Pons (tissue), 1 donor: ENCODE measurements around the gene GZMM.

Source experiments
- DNase-seq: peaks from one replicate; pipeline ENCODE4 v3.0.0-alpha.2; 2016; ENCODE audit warnings: low spot score

GZMM gene

DNA sequence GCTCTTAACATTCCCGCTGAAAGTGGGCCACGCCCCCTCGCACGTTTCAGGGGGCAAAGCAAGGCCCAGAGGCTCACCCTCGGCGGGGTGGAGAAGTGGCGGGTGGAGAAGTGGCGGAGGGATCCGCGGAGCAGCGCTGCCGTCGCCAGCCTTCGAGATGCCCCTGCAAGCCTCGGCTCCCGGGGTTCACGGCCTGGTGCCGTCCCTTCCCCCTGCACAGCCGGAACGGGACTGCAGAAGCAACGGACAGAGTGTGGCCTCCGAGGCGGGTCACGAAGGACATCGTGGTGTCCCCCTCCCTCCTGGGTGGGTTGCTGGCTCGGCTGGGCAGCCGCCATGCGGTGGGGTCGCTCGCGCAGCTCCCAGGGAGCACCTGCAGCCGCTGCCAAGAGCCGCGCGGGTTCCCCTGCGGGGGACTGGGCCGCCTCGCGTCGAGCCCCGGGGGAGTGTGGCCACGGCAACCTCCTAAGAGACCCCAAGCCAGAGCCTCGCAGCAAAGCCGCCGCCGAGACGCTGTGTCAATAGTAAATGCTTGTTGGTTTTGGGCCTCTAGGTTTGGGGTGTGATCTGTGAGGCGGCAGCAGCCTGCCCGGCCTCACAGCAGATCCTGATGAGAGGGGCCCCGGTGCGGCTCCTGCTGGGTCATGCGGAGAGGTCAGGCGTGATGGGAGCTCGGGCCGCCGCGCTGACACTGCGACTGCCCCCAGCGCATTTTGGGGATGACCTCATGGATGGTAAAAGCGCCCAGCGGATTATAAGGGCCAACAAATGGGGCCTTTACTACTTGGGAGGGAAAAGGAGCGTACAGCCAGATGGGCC lies 31.1 kb upstream of the GZMM start:
- no peak for DNase-seq

DNA sequence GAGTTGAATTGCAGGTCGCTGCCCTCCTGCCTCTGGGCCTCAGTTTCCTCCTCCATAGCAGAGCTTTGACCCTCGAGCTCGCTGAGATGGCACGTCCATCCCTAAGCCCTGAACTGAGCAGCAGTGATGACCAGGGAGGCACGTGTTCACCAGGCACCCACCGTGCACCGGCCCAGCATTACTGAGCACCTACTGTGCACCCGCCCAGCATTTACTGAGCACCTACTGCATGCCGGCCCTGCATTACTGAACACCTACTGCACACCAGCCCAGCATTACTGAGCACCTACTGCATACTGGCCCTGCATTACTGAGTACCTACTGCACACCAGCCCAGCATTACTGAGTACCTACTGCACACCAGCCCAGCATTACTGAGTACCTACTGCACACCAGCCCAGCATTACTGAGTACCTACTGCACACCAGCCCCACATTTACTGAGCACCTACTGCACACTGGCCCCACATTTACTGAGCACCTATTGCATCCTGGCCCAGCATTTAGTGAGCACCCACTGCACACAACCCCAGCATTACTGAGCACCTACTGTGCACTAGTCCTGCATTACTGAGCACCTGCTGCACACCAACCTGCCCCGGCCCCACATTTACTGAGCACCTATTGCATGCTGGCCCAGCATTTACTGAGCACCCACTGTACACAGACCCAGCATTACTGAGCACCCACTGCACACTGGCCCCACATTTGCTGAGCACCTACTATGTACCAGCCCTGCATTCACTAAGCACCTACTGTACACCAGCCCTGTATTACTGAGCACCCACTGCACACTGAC lies 30.3 kb upstream of the GZMM start:
- no peak for DNase-seq

DNA sequence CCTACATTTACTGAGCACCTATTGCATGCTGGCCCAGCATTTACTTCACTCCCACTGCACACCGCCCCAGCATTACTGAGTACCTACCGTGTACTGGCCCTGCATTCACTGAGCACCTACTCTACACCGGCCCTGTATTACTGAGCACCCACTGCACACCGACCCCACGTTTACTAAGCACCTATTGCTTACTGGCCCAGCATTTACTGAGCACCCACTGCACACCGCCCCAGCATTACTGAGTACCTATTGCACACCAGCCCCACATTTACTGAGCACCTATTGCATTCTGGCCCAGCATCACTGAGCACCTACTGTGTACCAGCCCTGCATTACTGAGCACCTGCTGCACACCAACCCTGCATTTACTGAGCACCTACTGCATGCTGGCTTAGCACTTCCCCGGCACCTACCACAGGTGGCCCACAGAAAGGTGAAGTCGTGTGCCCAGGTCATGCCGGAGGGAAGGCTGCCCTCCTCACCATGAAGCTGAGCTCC lies 29.6 kb upstream of the GZMM start:
- no peak for DNase-seq

DNA sequence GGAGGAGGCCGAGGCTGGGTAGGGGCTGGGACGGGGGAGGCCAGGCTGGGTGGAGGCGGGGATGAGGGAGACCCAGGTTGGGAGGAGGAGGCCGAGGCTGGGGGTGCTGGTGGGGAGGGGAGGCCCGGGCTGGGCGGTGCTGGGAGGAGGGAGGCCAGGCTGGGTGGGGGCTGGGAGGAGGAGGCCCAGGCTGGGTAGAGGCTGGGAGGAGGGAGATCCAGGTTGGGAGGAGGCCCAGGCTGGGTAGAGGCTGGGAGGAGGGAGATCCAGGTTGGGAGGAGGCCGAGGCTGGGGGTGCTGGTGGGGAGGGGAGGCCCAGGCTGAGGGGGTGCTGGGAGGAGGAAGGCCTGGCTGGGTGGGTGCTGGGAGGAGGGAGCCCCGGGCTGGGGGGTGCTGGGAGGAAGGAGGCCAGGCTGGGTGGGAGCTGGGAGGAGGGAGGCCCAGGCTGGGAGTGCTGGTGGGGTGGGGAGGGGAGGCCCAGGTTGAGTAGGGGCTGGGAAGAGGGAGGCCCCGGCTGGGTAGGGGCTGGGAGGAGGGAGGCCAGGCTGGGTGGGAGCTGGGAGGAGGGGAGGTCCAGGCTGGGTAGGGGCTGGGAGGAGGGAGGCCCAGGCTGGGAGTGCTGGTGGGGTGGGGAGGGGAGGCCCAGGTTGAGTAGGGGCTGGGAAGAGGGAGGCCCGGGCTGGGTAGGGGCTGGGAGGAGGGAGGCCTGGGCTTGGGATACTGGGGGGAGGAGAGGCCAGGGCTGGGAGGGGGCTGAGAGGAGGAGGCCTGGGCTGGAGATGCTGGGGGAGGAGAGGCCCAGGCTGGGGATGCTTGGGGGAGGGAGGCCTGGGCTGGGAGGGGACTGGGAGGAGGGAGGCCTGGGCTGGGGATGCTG lies 25.9 kb upstream of the GZMM start:
- no peak for DNase-seq

DNA sequence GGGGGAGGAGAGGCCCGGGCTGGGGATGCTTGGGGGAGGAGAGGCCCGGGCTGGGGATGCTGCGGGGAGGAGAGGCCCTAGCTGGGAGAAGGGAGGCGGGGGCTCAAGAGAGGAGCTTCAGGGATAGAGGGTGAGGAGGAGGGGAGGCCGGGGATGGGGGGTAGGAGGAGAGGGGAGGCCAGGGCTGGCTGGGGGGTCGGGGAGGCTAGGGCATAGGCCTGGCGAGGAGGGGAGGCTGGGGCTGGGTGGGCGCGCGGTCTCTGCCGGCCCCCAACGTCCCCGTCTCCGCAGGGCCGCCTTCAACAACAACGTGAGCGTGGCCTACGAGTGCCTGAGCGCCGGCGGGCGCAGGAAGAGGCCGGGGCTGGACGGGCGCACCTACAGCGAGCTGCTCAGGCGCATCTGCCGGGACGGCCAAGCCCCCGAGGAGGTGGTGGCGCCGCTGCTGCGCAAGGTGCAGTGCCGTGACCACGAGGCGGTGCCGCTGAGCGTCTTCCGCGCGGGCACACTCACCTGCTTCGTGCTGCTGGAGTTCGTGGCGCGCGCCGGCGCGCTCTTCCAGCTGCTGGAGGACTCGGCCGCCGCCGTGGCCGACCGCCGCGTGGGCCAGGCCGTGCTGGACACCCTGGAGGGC lies 25.1 kb upstream of the GZMM start:
- DNase-seq: no peak

DNA sequence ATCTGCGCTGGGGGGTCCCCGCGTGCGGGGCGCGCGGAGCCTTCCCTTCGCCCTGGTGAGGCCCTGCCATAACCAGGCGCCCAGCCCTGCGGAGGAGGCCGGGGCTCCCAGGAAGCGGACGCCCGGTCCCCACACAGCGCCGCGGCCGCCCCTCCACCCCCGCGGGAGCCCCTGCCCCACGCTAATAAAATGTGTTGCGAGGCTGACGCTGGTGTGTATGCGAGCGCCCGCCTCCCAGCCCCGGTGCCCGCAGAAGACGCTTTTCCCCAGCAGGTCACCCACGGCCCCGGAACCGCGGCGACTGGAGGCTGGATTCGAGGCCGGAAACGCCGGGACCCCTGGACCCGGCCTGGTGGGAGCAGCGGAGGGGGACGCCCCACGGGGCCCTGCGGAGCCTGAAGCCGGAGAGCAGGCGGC lies 24.4 kb upstream of the GZMM start:
- DNase-seq: no peak

DNA sequence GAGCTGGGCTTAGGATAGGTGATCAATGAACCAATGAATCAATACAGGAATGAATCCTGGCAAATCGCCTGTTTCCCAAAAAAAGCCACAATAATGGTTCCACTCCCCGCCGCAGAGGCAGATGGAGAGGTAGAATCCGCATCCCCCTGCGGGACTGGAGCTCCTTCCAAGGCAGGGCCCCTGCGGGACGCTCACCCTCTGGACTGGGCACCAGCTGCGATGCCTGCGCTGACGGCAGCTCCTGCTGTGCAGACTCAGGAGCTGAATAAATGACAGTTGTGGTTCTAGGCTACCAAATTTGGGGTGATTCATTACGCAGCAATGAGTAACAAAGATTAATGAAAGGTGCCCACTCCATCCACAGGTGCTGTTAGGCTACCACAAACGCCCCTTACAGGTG lies 21.1 kb upstream of the GZMM start:
- DNase-seq: no peak

DNA sequence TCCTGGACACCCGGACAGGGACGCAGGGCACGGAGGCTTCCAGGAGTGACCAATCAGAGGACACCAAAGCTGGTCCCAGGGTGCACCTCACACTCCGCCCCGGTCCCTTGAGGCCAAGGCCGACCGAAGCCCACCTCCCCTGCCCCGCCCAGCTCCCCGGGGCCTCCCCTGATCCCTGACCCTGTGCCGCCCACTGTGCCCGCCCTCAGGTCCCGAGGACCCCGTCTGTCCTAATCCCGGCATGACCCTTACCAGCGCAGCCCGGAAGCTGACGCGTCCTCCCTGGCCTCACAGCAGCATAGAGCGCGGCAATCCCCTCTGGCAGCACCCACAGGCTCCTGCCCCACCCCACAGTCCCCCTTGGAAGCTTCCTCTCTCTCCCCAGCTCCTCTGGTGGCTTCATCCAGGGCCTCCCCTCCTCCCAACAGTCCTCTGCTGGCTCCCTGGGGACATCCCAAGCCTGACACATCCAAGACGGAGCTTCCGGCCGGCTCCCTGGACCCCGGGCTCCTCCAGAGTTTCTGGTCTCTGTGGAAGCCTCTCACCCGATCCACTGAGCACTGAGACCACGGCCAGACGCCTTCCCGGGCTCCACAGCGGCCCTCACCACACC lies 19.7 kb upstream of the GZMM start:
- no peak for DNase-seq

DNA sequence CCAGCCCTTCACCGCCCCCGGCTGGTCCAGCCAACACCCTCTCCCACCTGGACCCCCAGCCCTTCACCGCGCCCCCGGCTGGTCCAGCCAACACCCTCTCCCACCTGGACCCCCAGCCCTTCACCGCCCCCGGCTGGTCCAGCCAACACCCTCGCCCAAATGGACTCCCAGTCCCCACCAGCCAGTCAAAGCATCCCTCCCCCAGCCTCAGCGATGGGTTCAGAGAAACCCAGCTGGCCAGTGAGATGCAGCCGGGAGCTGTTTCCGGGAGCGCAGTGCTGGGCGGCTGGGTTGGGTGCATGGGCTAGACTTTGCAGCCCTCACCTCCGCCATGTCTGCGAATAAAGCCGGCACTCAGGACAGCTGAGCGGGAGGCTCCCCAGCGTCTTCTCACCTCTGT lies 18.8 kb upstream of the GZMM start:
- no peak for DNase-seq

DNA sequence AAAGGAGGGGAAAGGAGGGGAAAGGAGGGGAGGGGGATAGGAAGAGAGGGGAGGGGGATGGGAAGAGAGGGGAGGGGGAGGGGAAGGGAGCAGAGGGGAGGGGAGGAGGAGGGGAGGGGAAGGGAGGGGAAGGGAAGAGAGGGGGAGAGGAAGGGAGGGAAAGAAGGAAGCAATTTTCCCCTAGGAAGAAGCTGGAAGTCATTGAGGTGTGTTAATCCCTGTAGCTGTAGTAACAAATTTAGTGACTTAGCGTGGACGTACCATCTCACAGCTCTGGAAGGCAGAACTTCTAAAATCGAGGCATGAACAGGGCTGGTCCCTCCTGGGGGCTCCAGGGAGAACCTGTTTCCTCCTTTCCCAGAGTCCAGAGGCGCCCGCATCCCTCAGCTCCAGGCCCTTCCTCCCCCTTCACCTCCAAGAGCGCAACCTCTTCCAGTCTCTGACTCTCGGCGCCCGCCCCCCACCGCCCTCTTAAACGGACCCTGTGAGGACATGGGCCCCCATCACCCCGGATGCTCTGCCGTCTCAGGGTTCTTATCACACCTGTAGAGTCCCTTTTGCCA lies 17.9 kb upstream of the GZMM start:
- no peak for DNase-seq

DNA sequence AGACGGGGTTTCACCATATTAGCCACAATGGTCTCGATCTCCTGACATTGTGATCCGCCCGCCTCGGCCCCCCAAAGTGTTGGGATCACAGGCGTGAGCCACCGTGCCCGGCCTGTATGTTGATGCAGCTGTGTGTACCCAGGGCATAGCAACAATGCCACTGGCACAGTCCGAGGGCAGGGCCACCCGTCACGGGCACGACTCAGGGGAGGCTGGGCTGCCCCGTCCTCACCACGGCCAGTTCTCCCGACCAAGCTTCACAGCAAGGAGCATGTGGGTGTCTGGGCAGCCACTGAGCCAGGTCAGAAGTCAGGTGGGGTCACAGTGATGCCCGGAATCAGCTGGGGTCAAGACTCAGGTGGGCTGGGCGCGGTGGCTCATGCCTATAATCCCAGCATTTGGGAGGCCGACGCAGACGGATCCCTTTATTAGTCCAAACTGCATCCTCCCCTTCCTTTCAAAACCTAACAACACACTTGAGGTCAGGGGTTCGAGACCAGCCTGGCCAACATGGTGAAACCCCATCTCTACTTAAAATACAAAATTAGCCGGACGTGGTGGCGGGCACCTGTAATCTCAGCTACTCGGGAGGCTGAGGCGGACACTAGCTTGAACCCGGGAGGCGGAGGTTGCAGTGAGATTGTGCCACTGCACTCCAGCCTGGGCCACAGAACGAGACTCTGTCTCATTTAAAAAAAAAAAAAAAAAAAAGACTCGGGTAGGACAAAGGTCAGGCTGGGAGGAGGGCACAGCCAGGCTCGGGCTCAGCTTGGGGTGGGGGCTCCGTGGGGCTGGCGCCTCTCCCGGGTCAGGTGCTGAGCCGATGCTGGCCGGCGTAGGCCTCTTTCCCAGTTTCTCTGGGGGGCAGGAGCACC lies 13.5 kb upstream of the GZMM start:
- DNase-seq: no peak

DNA sequence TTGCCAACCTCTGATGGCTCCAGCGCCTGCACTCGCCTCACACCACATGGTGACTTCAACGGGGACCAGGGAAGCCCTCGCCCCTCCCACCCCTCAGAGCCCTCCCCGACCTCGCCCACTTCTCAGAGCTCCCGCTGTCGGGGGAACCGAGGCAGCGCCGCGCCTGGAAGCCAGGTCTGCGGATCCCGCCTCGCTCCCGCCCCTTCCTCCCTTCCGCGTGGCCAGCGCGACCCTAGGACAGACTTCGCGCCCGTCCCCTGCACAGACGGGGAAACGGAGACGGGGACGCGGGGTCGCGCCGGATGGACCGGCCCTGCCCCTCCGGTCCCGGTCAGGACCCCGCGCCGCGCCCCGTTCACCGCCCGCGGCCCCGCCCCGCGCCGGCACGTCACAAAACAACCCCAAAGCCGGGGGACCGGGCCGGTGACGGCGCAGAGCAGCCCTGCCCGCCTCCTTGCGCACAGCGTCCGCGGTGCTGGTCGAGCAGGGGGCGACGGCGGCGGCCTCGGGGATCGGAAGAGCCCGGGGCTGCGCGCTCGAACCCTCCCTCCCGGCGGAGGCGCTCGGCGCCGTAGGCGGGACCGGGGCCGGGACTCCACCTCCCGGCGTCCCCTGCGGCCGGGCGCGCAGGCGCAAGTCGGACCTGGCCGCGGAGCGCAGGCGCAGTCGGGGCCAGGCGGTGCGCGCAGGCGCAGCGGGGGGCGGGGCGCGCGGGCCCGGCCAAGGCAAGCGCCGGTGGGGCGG lies 12.7 kb upstream of the GZMM start:
- peak; percentile 58 for DNase-seq

DNA sequence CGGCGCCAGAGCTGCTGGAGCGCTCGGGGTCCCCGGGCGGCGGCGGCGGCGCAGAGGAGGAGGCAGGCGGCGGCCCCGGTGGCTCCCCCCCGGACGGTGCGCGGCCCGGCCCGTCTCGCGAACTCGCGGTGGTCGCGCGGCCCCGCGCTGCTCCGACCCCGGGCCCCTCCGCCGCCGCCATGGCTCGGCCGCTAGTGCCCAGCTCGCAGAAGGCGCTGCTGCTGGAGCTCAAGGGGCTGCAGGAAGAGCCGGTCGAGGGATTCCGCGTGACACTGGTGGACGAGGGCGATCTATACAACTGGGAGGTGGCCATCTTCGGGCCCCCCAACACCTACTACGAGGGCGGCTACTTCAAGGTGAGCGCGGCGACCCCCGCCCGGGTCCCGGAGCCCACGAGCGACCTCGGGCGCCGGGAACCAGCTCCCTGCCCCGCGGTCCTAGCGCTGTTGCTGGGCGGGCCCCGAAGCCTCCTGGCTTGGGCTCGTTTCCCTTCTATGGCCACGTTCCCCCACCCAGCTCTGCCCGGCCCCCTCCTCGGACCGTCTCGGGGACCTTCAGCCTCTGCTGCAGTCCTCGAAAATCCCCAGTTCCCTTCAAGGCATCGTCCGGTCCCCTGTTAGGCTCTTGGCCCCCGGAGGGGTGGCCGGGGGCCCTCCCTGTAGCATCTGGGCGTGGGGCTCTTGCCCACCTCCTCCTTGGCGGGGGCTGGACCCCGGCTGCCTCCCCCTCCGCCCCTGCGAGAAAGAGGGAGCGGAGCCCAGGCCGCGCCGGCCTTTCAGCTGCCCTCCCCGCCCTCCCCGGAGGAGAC lies 11.9 kb upstream of the GZMM start, which contains the start of gene CDC34:
TSS of gene CDC34 (plus strand) at position 8 of the 808 bp plus-strand sequence. CDS start at position 180, 172 bp downstream.
- DNase-seq: no peak

DNA sequence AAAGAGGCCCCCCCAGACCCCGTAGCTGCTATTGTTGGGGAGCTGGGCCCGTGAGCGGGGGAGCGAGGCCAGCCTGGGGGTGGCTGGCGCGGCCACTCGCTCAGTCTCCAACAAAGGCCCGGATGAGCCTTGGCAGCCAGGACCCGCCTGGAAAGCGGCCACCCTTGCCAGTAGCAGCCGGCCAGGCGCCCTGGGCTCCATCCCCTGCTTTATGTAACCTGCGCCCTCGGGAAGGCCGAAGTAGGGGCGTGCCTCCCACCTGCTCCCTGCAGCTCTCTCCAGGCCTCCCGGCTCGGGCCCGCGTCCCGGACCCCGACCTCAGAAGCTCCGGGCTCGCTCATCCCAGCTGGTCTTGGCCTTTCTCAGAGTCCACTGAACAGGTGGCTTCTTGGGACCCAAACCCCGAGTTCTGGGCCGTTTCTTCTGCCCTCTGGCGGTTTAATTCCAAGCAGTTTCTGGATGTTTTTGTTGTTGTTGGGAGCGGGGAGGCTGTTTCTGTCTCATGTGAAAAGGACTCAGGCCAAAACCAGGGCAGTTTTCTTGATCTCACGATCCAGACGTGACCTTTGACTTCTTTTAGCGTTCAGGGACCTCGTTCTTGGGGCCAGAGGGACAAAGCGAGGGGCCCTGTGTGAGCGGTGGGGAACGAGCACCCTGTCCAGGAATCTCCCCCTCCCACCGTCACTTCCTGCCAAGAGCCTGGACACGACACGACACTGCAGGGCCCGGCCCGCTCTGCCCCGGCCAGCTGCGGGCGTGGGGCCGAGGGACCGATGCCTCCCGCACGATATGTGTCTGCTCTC lies 11.1 kb upstream of the GZMM start:
- peak; percentile 80 for DNase-seq

DNA sequence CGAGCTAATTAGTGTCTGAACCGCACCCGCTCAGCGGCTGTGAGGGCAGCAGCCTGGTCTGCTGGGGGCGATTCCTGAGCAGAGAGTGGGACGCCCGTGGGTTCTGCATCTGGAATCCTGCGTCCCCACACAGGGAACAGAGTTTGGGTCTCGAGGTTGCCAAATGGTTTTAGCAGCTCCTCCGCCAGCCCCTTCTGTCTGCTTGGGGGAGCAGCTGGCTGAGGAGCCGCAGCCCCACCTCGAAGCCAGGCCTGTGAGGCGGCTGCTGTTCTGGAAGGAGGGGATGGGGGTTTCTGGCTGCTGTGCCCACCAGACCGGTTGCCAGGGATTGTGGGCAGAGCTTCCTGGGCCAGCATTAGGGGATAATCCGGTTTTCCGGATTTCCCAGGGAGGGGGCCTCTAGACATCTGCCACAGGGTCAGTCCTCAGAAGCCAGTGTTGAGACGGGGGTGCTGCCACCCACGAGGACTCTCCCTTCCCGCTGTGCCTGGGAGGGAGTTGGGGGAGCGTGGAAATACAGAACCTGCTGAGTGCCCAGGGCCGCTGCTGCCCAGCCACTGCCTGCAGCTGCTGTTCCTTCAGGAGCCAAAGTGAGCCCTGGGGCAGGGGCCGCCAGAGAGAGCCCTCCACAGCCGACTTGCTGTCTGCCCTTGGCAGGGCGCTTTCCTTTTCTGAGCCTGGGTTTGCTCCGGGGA lies 10.3 kb upstream of the GZMM start:
- no peak for DNase-seq

DNA sequence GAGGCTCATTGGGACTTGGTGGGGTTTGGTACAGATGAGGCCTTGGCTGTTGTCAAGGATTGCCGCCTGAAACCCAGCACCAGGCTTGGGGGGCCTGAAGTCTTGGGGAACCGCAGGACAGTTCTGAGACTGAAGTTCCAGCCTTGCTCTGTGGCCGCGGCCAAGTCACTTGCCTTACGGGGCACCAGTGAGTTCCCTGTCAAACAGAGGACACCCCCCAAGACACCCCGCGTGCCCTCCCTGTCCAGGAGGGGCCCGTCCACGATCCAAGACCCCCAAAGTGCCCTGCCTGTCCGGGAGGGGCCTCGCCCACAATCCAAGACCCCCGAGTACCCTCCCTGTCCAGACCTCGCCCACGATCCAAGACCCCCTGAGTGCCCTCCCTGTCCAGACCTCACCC lies 9.8 kb upstream of the GZMM start:
- no peak for DNase-seq
